ENCODE measurements around the gene PSMB11. TPM values are rescaled to one million over a fixed set of nuclear protein-coding genes. Genes with fewer than 3 reads are reported as not detected.
A peak's percentile ranks its signal among the peaks of the same experiment; 100 is the strongest.

Gene PSMB11
- total RNA-seq, 2 donors from 2014 or later: not detected

- H3K9me3 ChIP-seq: no peaks in the 10 kb centered on the region
- no peak overlapping the region for H3K4me3 ChIP-seq
- no peaks in the 10 kb centered on the region for H3K27me3 ChIP-seq
- intact Hi-C loops (cut with DNase I): no loop called here
- peaks cover 11% of the 10 kb centered on the region for H3K4me1 ChIP-seq
- 61 to 62% methylated on average over 6 of the region's 6 CpGs for WGBS, 2 donors
- ATAC-seq (peak; percentile 17), DNase-seq (no peak)
- TF ChIP-seq CTCF (IDR thresholded peaks at IDR 0.05) (no peak), POLR2A (IDR thresholded peaks at IDR 0.05) (no peak)
- H3K27ac ChIP-seq: no peak overlapping the region
- no peaks in the 10 kb centered on the region for H3K36me3 ChIP-seq (replicated peaks in 1 of 2; ENCODE audit: insufficient read depth in 1 of 2, low read depth in 2 of 2)
These were observed 5.1 kb downstream of the PSMB11 start for GRCh38 chr14:23047034-23047634.

GRCh38 chr14:23047751-23048693, 6.0 kb downstream of the PSMB11 start:
- WGBS, 2 donors: 73 to 89% methylated on average over 19 to 73 of the region's 85 CpGs
- H3K27me3 ChIP-seq: no peaks in the 10 kb centered on the region
- DNase-seq: no peak
- peaks cover 11% of the 10 kb centered on the region for H3K4me1 ChIP-seq
- no peak for ATAC-seq
- H3K4me3 ChIP-seq: no peak overlapping the region
- no peaks in the 10 kb centered on the region for H3K36me3 ChIP-seq (replicated peaks in 1 of 2; ENCODE audit: insufficient read depth in 1 of 2, low read depth in 2 of 2)
- no peaks in the 10 kb centered on the region for H3K9me3 ChIP-seq
- intact Hi-C loops (cut with DNase I): no loop called here
- no peak overlapping the region for H3K27ac ChIP-seq
- TF ChIP-seq CTCF (IDR thresholded peaks at IDR 0.05): no peak
- TF ChIP-seq POLR2A (IDR thresholded peaks at IDR 0.05): no peak

GRCh38 chr14:23049011-23049410, 7.0 kb downstream of the PSMB11 start:
- DNase-seq (no peak), ATAC-seq (no peak)
- TF ChIP-seq CTCF (IDR thresholded peaks at IDR 0.05) (no peak), POLR2A (IDR thresholded peaks at IDR 0.05) (no peak)
- H3K27ac ChIP-seq: no peak overlapping the region
- H3K4me1 ChIP-seq: peaks cover 11% of the 10 kb centered on the region
- WGBS, 2 donors: 91 to 100% methylated on average over 5 to 9 of the region's 9 CpGs
- no peak overlapping the region for H3K4me3 ChIP-seq
- no peaks in the 10 kb centered on the region for H3K9me3 ChIP-seq
- H3K36me3 ChIP-seq (replicated peaks in 1 of 2; ENCODE audit: insufficient read depth in 1 of 2, low read depth in 2 of 2): no peaks in the 10 kb centered on the region
- H3K27me3 ChIP-seq: no peaks in the 10 kb centered on the region
- intact Hi-C loops (cut with DNase I): no loop called here

GRCh38 chr14:23051141-23052057, 9.4 kb downstream of the PSMB11 start:
- H3K4me1 ChIP-seq: peaks cover 9% of the 10 kb centered on the region
- no peak for ATAC-seq
- H3K27ac ChIP-seq: no peak overlapping the region
- no peaks in the 10 kb centered on the region for H3K9me3 ChIP-seq
- intact Hi-C loops (cut with DNase I): no loop called here
- TF ChIP-seq POLR2A (IDR thresholded peaks at IDR 0.05) (no peak), CTCF (IDR thresholded peaks at IDR 0.05) (no peak)
- no peaks in the 10 kb centered on the region for H3K36me3 ChIP-seq (replicated peaks in 1 of 2; ENCODE audit: insufficient read depth in 1 of 2, low read depth in 2 of 2)
- WGBS, 2 donors: 64 to 68% methylated on average over 4 to 5 of the region's 5 CpGs
- DNase-seq: no peak
- no peaks in the 10 kb centered on the region for H3K27me3 ChIP-seq
- H3K4me3 ChIP-seq: no peak overlapping the region
